ENCODE results near the gene ACAA2.

DNA sequence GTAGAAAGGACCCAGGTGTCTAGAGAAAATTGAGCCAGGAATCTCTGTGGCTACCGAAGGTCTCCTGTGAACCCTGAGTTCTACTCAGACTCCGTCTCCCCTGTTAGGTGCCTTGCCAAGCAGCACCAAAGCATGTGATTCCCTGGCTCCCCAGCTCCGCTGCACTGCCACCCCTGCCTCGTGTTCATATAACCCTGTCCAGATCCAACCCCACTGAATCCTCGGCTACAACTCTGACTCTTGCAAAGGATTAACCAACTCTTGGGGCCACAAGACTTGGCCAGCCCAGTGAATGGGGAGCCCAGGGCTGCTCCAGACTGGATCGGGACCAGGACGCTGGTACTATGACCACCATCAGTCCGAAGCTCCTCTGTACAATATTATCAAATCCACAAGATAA lies 37.3 kb upstream of the ACAA2 start:
- no peak for TF ChIP-seq POLR2AphosphoS5 (IDR thresholded peaks at IDR 0.05)
- no peak for TF ChIP-seq EP300 (IDR thresholded peaks at IDR 0.05; ENCODE audit: low read depth)

All from transverse colon (tissue), 3 donors.